TTC549 (cell line): ENCODE data around the gene PRKACB.
"Not testable (repeated sequence)": the region's sequence is repeated elsewhere in the genome, so short reads cannot be mapped to it uniquely, and the experiment has no call there.

Experiments used
- FAIRE-seq: peaks from 2 replicates; lab custom pipeline; 2012; peaks lifted over from hg19 to GRCh38; lab: Jason Lieb, UNC

PRKACB gene

GRCh38 chr1:84143796-84144565 lies at the start of gene PRKACB:
PRKACB (plus strand) TSS chr1:84144271; CDS start chr1:84144362, 91 bp downstream.
- no peak for FAIRE-seq

DNA sequence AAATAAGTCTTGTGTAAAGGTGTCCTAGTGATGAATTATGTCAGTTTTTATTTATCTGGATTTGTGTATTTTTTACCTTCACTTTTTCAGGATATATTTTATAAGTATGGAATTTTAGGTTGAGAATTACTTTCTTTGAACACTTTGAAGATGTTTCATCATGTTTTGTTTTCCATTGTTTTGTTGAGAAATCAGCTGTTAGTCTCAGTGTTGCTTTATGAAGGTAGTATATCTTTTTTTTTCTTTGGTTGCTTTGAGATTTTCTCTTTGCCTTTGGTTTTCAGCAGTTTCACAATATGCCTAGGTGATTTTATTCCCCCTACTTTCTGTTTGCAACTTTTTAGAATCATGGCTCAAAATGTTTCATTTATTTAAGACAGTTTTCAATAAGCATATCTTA lies 48.8 kb upstream of the PRKACB start:
- no peak for FAIRE-seq

- no peak for FAIRE-seq
These were observed 47.9 kb upstream of the PRKACB start for GRCh38 chr1:84096176-84096575.

- FAIRE-seq: no peak
These were observed 42.9 kb upstream of the PRKACB start for GRCh38 chr1:84101204-84101603.

- FAIRE-seq: no peak
These were observed 40.7 kb upstream of the PRKACB start for GRCh38 chr1:84103197-84103992.

- not testable (repeated sequence) for FAIRE-seq
These were observed 36.5 kb upstream of the PRKACB start for GRCh38 chr1:84107538-84107937.

DNA sequence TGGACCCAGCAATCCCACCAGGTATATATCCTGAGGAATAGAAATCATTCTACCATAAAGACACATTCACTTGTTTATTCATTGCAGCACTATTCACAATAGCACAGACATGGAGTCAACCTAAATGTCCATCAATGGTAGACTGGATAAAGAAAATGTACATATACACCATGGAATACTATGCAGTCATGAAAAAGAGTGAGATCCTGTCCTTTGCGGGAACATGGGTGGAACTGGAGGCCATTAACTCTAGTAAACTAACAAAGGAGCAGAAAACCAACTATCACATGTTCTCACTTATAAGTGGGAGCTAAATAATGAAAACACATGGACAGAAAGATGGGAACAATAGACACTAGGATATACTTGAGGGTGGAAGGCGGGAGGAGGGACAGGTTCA lies 36.1 kb upstream of the PRKACB start:
- FAIRE-seq: no peak

DNA sequence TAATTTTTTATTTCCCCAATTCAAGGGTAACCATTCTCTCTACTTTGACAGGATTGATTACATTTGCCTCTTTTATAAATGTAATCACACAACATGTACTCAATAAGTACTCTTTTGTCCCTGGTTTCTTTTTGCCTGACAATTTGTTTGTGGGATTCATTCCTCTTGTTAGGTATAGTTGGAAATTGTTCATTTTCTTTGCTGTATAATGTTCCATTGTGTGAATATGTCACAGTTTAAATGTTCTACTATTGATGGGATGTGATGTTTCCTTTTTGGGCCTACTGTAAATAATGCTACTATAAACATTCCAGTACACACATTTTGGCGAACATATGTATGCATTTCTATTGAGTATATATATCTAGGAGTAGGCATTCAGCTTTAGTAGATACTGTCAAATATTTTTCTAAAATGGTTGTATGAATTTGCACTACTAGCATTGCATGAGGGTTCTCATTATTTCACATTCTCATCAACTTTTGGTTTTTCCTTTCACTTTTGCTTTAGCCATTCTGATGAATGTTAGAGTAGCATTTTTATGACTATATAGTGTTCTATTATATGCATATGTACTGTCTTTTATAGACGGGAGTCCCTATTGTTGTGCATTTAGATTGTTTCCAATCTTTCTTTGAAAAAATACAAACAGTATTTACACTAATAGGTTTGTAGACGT lies 35.0 kb upstream of the PRKACB start:
- FAIRE-seq: no peak

GRCh38 chr1:84110629-84111028 lies 33.4 kb upstream of the PRKACB start:
- no peak for FAIRE-seq

DNA sequence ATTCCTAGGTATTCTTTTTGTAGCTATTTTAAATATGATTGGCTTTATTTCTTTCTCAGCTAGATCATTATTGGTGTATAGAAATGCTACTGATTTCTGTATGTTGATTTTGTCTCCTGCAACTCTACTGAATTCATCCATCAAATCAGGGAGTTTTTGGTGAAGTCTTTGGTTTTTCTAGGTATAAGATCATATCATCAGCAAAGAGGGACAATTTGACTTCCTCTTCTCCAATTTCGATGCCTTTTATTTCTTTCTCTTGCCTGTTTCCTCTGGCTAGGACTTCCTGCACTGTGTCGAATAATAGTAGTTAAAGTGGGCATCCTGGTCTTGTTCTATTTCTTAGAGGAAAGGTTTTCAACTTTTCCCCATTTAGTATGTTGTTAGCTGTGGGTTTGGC lies 27.5 kb upstream of the PRKACB start:
- no peak for FAIRE-seq

DNA sequence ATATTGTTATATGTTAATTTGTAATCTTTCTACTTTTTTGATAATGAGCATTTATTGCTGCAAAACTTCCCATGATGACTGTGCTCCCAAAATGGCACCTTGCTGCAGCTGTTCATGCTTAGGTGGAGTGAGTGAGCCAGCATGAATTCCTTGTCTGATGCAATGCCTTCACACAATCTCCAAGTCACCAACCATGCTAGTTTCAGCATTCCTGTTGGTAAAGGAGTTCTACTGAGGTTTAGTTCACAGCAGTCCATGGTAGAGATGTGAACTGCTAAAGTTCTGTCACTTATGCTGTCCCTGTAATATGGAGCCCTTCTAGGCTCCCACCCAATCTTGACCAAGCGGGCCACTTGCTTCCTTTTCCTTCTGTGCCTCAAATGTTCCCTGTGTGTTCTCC lies 26.2 kb upstream of the PRKACB start:
- FAIRE-seq: no peak

- no peak for FAIRE-seq
These were observed 22.7 kb upstream of the PRKACB start for GRCh38 chr1:84121360-84121759.

GRCh38 chr1:84122780-84123382 lies 21.2 kb upstream of the PRKACB start:
- FAIRE-seq: peak; percentile 73

GRCh38 chr1:84133479-84133878 lies 10.6 kb upstream of the PRKACB start:
- no peak for FAIRE-seq

GRCh38 chr1:84135341-84135740 lies 8.7 kb upstream of the PRKACB start:
- no peak for FAIRE-seq

- FAIRE-seq: peak; percentile 78
These were observed 2.7 kb upstream of the PRKACB start for GRCh38 chr1:84141182-84142003.

GRCh38 chr1:84145068-84145467 lies 997 bp downstream of the PRKACB start:
- no peak for FAIRE-seq

DNA sequence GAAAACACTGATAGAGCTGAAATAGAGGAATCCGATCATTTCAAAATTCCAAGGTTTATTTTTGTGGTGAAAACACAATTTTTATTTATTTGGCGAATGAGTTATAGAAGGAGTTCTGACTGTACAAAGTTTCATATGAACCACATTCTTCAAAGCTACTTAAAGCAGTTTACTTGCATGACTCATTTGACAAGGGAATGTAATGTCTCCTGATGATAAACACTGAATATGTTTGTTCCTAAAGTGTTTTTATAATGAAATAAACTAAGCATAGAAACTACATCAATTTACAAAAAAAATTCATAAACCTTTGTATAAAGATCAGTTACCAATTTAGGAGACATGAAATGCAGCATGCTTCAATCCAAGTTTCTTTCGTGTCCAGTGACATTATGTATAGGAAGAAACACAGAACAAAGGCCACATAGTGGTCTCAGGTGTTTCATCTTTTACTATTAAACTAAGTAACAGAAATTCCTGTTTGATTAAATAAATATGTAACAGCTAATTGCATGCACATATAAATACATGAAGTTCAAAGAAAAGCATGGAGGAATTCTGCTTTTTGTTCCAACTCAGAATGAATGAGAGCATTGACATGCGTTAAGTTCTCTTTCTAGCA lies 2.5 kb downstream of the PRKACB start:
- FAIRE-seq: no peak

DNA sequence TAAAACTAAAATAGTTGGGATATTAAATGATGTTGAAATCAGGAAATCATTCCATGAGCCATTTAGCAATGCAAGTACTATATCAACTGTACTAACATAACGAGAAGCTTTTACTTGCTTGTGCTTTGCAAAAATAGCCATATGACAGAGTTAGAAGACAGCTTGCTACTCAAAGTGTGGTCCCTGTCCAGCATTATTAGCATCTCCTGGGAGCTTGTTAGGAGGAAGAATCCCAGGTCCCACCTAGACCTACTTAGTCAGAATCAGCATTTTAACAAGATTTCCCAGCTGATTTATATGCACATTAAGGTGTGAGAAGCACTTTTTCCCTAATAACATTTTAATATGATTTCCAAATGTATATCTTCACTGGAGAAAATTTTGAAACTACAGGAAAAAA lies 4.7 kb downstream of the PRKACB start:
- FAIRE-seq: no peak

DNA sequence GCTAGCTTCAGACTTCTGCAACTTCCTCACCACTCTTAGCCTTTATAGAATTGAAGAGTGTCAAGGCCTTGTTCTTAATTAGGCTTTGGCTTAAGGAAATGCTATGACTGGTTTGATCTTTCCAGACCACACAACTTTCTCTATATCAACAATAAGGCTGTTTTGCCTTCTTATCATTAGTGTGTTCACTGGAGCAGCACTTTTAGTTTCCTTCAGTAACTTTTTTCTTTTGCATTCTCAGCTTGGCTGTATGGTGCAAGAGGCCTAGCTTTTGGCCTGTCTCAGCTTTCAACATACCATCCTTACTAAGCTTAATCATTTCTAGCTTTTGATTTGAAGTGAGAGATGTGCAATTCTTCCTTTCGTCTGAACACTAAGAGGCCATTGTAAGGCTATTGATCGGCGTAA lies 8.6 kb downstream of the PRKACB start:
- FAIRE-seq: no peak

- FAIRE-seq: no peak
These were observed 11.4 kb downstream of the PRKACB start for GRCh38 chr1:84155517-84155916.
